SK-N-SH (cell line): ENCODE data around the gene GLOD4. TPM values are rescaled to one million over a fixed set of nuclear protein-coding genes. Genes with fewer than 3 reads are reported as not detected.
"Not testable (repeated sequence)": the region's sequence is repeated elsewhere in the genome, so short reads cannot be mapped to it uniquely, and the experiment has no call there.

Source experiments
- CTCF ChIA-PET: fragments of 300-600, 350-600 bp; formaldehyde crosslinking; extraction: SDS; loops from one replicate; lab custom pipeline; 2021; lab: Yijun Ruan, JAX
- POLR2A ChIA-PET: fragments of 350-600 bp; sonication (Branson Sonifier 250); formaldehyde crosslinking; extraction: SDS; loops from one replicate; lab custom pipeline; 2020; ENCODE audit warnings: antibody characterized with exemption, inconsistent platforms; lab: Yijun Ruan, JAX
- DNase-seq: peaks from one replicate; pipeline ENCODE4 v3.0.0; 2012
- H2AFZ ChIP-seq: fragments of 200-600 bp; sonication (generic); 2 replicates; pipeline ENCODE4 v1.8.1; 2016; ENCODE audit warnings: antibody characterized with exemption, mild to moderate bottlenecking, low read depth
- H3F3A ChIP-seq: fragments of 200-600 bp; sonication (generic); replicated peaks from 2 replicates; pipeline ENCODE3; 2016; ENCODE audit warnings: antibody characterized with exemption, mild to moderate bottlenecking; ENCODE audit not compliant: insufficient read depth
- H3K27ac ChIP-seq, 2 experiments: fragments of 200-500 bp in 1 of 2; fragments of 200-600 bp in 1 of 2; sonication (Bioruptor generic) in 1 of 2; sonication (generic), shearing (Covaris generic) in 1 of 2; 2 replicates each; pipeline versions ENCODE4 v1.5.1 to v1.6.1; 2014 to 2016; ENCODE audit warnings: low read depth in 2 of 2, inconsistent platforms in 1 of 2, low read length in 1 of 2, mild to moderate bottlenecking in 1 of 2, mixed read lengths in 1 of 2
- H3K27me3 ChIP-seq: fragments of 200-600 bp; sonication (generic), shearing (Covaris generic); 2 replicates; pipeline ENCODE4 v1.6.1; 2016; ENCODE audit warnings: mixed run types; ENCODE audit not compliant: insufficient read depth
- H3K36me3 ChIP-seq, 2 experiments: fragments of 200-500 bp in 1 of 2; fragments of 200-600 bp in 1 of 2; sonication (Bioruptor generic) in 1 of 2; sonication (generic) in 1 of 2; replicated peaks in 1 of 2; 2 replicates each; pipeline versions ENCODE3 to v1.5.1; 2014 to 2016; ENCODE audit warnings: low read length in 1 of 2, mild to moderate bottlenecking in 1 of 2; ENCODE audit not compliant: insufficient read depth in 2 of 2, control insufficient read depth in 1 of 2
- H3K4me1 ChIP-seq, 2 experiments: fragments of 200-500 bp in 1 of 2; fragments of 200-600 bp in 1 of 2; sonication (Bioruptor generic) in 1 of 2; sonication (generic), shearing (Covaris generic) in 1 of 2; 2 replicates each; pipeline versions ENCODE4 v1.5.1 to v1.6.1; 2014 to 2016; ENCODE audit warnings: low read depth in 1 of 2, low read length in 1 of 2, mixed run types in 1 of 2; ENCODE audit not compliant: insufficient read depth in 2 of 2, control insufficient read depth in 1 of 2
- H3K4me2 ChIP-seq: fragments of 200-600 bp; sonication (generic), shearing (Covaris generic); 2 replicates; pipeline ENCODE4 v1.6.1; 2017; ENCODE audit warnings: mixed run types
- H3K4me3 ChIP-seq, 2 experiments: fragments of 200-500 bp in 1 of 2; fragments of 200-600 bp in 1 of 2; sonication (Bioruptor generic) in 1 of 2; sonication (generic), shearing (Covaris generic) in 1 of 2; 2 replicates each; pipeline versions ENCODE4 v1.5.1 to v1.8.1; 2014 to 2016; ENCODE audit warnings: low read depth in 2 of 2, inconsistent platforms in 1 of 2, low read length in 1 of 2, mild to moderate bottlenecking in 1 of 2, mixed read lengths in 1 of 2, moderate library complexity in 1 of 2
- H3K79me2 ChIP-seq: fragments of 200-600 bp; sonication (generic); 2 replicates; pipeline ENCODE4 v1.8.1; 2017; ENCODE audit warnings: mild to moderate bottlenecking; ENCODE audit not compliant: insufficient read depth
- H3K9ac ChIP-seq: fragments of 200-600 bp; sonication (generic); 2 replicates; pipeline ENCODE4 v1.6.1; 2017; ENCODE audit warnings: mixed run types
- H3K9me2 ChIP-seq: fragments of 200-600 bp; sonication (generic); 2 replicates; pipeline ENCODE4 v1.6.1; 2017; ENCODE audit warnings: mixed run types
- H3K9me3 ChIP-seq: fragments of 200-600 bp; sonication (generic); 2 replicates; pipeline ENCODE4 v1.6.1; 2017; ENCODE audit warnings: mixed run types, mild to moderate bottlenecking, moderate library complexity
- H4K20me1 ChIP-seq: fragments of 200-600 bp; sonication (generic); 2 replicates; pipeline ENCODE4 v1.6.1; 2017; ENCODE audit warnings: mild to moderate bottlenecking, mixed run types; ENCODE audit not compliant: insufficient read depth
- ELF1 ChIP-seq: IDR thresholded peaks from 2 replicates; pipeline ENCODE4 v1.4.0; 2012
- FOXM1 ChIP-seq: IDR thresholded peaks from 2 replicates; pipeline ENCODE4 v1.4.0; 2012; ENCODE audit warnings: low read depth, mild to moderate bottlenecking
- NFIC ChIP-seq: IDR thresholded peaks from 2 replicates; pipeline ENCODE4 v1.4.0; 2012; ENCODE audit warnings: borderline replicate concordance
- POLR2AphosphoS5 ChIP-seq: IDR thresholded peaks from 2 replicates; pipeline ENCODE4 v1.6.1; 2012; ENCODE audit warnings: low read depth, low read length
- RAD21 ChIP-seq: IDR thresholded peaks from 2 replicates; pipeline ENCODE4 v1.6.1; 2012; ENCODE audit warnings: mild to moderate bottlenecking, low read length
- SIN3A ChIP-seq: IDR thresholded peaks from 2 replicates; pipeline ENCODE4 v1.6.1; 2012; ENCODE audit warnings: low read depth, mild to moderate bottlenecking, low read length, moderate library complexity, borderline replicate concordance
- TCF12 ChIP-seq: IDR thresholded peaks from 2 replicates; pipeline ENCODE4 v1.4.0; 2012
- TEAD4 ChIP-seq: IDR thresholded peaks from 2 replicates; pipeline ENCODE4 v1.4.0; 2012; ENCODE audit warnings: mild to moderate bottlenecking, borderline replicate concordance; ENCODE audit not compliant: insufficient read depth
- YY1 ChIP-seq: IDR thresholded peaks from 2 replicates; pipeline ENCODE4 v1.4.0; 2012; ENCODE audit warnings: low read depth, mild to moderate bottlenecking
- WGBS: methylation state at CpG from one replicate; pipeline ENCODE4 v1.1.6; 2017; ENCODE audit warnings: low lambda C conversion rate; 5-methylcytosine and 5-hydroxymethylcytosine counted together
- polyA plus RNA-seq, 3 experiments: library from polyadenylated mRNA; depleted of rRNA; stranded (reverse); fragments of >200 nt; gene quantifications; 2 replicates each; pipeline ENCODE4 v1.2.3, GENCODE V29; 2012
- TF ChIP-seq, protein P1 (sequence below): IDR thresholded peaks from 2 replicates; pipeline ENCODE4 v1.4.0; 2012; ENCODE audit warnings: low read depth, borderline replicate concordance
- TF ChIP-seq, protein P2 (sequence below): fragments of 150-350 bp; IDR thresholded peaks from 2 replicates; pipeline ENCODE4 v1.6.1; 2016; ENCODE audit warnings: mild to moderate bottlenecking, low read depth, low read length

The GLOD4 gene
- polyA plus RNA-seq, 1 of the 3 experiments (the other 2 are of a cell fraction) = 34.3 TPM

DNA sequence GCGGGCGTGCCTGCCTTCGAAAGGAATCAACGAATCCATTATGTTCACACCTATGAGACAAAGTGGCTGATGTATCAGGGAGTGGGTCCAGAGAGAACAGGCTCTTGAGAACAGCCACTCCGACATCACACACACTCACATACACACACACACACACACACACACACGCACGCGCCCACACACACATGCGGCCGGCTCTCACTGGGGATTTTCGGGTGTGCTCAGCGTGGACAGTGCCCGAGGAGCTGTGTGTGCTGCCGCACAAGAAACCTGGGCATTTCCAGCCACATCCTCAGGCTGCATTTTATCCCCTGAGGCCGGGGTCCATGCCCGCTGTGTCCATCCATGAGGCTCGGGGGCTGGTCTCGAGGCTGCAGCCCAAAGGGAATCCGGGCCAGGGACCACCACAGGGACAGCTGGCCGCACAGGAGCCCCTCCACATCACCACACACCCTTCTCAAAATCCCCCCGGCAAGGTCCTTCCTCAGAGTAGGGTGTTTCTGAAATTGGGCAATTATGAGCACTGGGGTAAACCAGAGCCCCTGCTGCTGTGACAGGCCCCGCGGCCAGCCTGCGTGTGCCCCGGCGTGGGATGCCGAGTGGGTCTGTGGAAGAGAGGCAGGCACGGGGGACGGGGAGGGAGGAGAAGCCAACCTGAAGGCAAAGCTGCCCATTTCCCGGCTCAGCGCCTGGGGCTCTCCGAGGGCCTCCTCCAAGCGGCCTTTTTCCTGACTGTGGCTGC lies 24.9 kb upstream of the GLOD4 start:
- POLR2A ChIA-PET = no interaction called here
- H3K9me3 ChIP-seq = no peaks in the 10 kb centered on the region
- H3K36me3 ChIP-seq = no peaks in the 10 kb centered on the region
- H3K4me1 ChIP-seq = no peaks in the 10 kb centered on the region
- no peaks in the 10 kb centered on the region for H4K20me1 ChIP-seq
- peaks cover 70% of the 10 kb centered on the region; the same call in 1 of the 2 replicates for H3K27me3 ChIP-seq
- DNase-seq = no peak
- 54% methylated on average over 13 of the region's 33 CpGs for WGBS
- CTCF ChIA-PET = no interaction called here
- H3K4me3 ChIP-seq = no peak overlapping the region
- no peak overlapping the region for H2AFZ ChIP-seq
- no peak overlapping the region for H3K9ac ChIP-seq
- no peaks in the 10 kb centered on the region for H3F3A ChIP-seq
- H3K27ac ChIP-seq = no peak overlapping the region
- H3K9me2 ChIP-seq = no peaks in the 10 kb centered on the region
- no peak overlapping the region for H3K4me2 ChIP-seq
- no peaks in the 10 kb centered on the region for H3K79me2 ChIP-seq
- TF ChIP-seq RAD21 = no peak
- TF ChIP-seq POLR2AphosphoS5 = no peak
- no peak for TF ChIP-seq SIN3A
- TF ChIP-seq, protein P1, sequence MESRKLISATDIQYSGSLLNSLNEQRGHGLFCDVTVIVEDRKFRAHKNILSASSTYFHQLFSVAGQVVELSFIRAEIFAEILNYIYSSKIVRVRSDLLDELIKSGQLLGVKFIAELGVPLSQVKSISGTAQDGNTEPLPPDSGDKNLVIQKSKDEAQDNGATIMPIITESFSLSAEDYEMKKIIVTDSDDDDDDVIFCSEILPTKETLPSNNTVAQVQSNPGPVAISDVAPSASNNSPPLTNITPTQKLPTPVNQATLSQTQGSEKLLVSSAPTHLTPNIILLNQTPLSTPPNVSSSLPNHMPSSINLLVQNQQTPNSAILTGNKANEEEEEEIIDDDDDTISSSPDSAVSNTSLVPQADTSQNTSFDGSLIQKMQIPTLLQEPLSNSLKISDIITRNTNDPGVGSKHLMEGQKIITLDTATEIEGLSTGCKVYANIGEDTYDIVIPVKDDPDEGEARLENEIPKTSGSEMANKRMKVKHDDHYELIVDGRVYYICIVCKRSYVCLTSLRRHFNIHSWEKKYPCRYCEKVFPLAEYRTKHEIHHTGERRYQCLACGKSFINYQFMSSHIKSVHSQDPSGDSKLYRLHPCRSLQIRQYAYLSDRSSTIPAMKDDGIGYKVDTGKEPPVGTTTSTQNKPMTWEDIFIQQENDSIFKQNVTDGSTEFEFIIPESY = no peak
- TF ChIP-seq YY1 = no peak
- TF ChIP-seq TCF12 = no peak
- TF ChIP-seq, protein P2, sequence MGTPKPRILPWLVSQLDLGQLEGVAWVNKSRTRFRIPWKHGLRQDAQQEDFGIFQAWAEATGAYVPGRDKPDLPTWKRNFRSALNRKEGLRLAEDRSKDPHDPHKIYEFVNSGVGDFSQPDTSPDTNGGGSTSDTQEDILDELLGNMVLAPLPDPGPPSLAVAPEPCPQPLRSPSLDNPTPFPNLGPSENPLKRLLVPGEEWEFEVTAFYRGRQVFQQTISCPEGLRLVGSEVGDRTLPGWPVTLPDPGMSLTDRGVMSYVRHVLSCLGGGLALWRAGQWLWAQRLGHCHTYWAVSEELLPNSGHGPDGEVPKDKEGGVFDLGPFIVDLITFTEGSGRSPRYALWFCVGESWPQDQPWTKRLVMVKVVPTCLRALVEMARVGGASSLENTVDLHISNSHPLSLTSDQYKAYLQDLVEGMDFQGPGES = no peak
- no peak for TF ChIP-seq ELF1
- no peak for TF ChIP-seq NFIC

DNA sequence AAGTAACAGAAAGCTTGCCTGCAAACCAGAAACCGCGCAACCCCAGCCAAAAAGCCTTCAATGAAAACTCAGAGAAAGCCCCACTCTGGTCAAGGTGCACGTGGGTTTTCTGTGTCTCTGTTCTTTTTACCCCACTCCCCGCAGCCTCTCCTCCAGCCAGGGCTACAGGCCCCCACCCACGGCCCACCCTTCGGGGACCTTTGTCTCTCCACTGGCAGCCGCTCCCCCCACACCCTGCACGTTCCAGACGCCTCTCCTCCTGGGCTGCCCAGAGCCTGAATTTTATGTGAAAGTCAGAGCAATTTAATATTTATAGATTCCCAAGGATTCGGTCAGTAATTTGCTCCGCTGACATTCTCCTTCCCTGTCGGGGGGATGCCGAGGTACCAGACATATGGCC lies 24.3 kb upstream of the GLOD4 start:
- H3K9me3 ChIP-seq = no peaks in the 10 kb centered on the region
- no peak overlapping the region for H3K4me2 ChIP-seq
- no peak overlapping the region for H2AFZ ChIP-seq
- no peak overlapping the region for H3K9ac ChIP-seq
- no peaks in the 10 kb centered on the region for H3K9me2 ChIP-seq
- no peaks in the 10 kb centered on the region for H3K4me1 ChIP-seq
- H3K36me3 ChIP-seq = no peaks in the 10 kb centered on the region
- no peak for DNase-seq
- CTCF ChIA-PET = interaction anchor here (1.0 to 3.2 kb wide), 2 partner anchors 10 to 175 kb away, joined by 8 to 10 read pairs; no protein-coding TSS in a partner anchor
- 53% methylated on average over 11 of the region's 13 CpGs for WGBS
- no peaks in the 10 kb centered on the region for H3F3A ChIP-seq
- TF ChIP-seq NFIC (no peak), RAD21 (no peak), FOXM1 (no peak), TEAD4 (no peak), TCF12 (no peak)
- TF ChIP-seq, all 33 proteins: peak for 0
- no peaks in the 10 kb centered on the region for H4K20me1 ChIP-seq
- no peak overlapping the region for H3K27ac ChIP-seq
- H3K4me3 ChIP-seq = no peak overlapping the region
- H3K27me3 ChIP-seq = peaks cover 67% of the 10 kb centered on the region; the same call in 1 of the 2 replicates
- no peaks in the 10 kb centered on the region for H3K79me2 ChIP-seq
- POLR2A ChIA-PET = no interaction called here

DNA sequence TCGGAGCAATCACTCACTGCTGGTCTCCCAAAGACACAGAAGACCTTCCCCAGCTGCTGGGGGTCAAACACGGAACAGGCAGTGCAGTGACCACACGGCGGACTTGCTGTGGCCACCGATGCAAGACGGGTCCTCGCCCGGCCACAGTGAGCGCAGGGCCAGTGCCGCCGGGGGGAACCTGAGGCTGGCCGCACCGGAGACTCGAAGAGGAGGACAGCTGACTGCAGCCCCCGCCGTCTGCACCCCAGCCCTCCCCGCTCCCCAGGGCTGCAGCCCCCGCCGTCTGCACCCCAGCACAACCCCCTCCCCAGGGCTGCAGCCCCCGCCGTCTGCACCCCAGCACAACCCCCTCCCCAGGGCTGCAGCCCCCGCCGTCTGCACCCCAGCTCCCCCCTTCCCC lies 23.8 kb upstream of the GLOD4 start:
- DNase-seq, H3K36me3 ChIP-seq, H4K20me1 ChIP-seq, H3K4me1 ChIP-seq, H3F3A ChIP-seq, H3K9me3 ChIP-seq, H3K9ac ChIP-seq, H3K27ac ChIP-seq, H3K9me2 ChIP-seq, H3K79me2 ChIP-seq, H3K4me2 ChIP-seq, H2AFZ ChIP-seq, H3K4me3 ChIP-seq, POLR2A ChIA-PET: not testable (repeated sequence)
- CTCF ChIA-PET = interaction anchor here (1.0 to 3.2 kb wide), 2 partner anchors 10 to 175 kb away, joined by 8 to 10 read pairs; no protein-coding TSS in a partner anchor
- 63% methylated on average over 5 of the region's 23 CpGs for WGBS
- peaks cover 62% of the 10 kb centered on the region; the same call in 1 of the 2 replicates for H3K27me3 ChIP-seq
